GM12878 (cell line): ENCODE measurements around the gene ARHGAP26. TPM values are rescaled to one million over a fixed set of nuclear protein-coding genes. Genes with fewer than 3 reads are reported as not detected.

Experiments used
- ATAC-seq: fragments of 200-7000 bp; cut with Tn5 transposase; 3 replicates; pipeline ENCODE4 v1.9.1; 2020; ENCODE audit warnings: mild to moderate bottlenecking, moderate library complexity
- BruUV-seq: library from RNA; stranded (reverse); fragments of 400-500 nt; replicated peaks from 2 replicates; lab custom pipeline; 2021; lab: Mats Ljungman, UMichigan
- CTCF ChIA-PET: fragments of 300-600 bp; sonication (Branson Sonifier 250); formaldehyde crosslinking; extraction: SDS; loops from one replicate; lab custom pipeline; 2021; ENCODE audit warnings: inconsistent platforms; lab: Yijun Ruan, JAX
- POLR2A ChIA-PET: fragments of 350-600 bp; formaldehyde crosslinking; extraction: SDS; loops from one replicate; lab custom pipeline; 2021; ENCODE audit warnings: inconsistent platforms; lab: Charles Lee
- RAD21 ChIA-PET: fragments of 300-600 bp; sonication (Branson Sonifier 250); formaldehyde crosslinking; loops from one replicate; lab custom pipeline; 2023; ENCODE audit warnings: antibody characterized with exemption; ENCODE audit not compliant: unreplicated experiment; lab: Charles Lee
- SMC1A ChIA-PET: fragments of 300-600 bp; sonication (Branson Sonifier 250); formaldehyde crosslinking; loops from one replicate; lab custom pipeline; 2023; ENCODE audit not compliant: unreplicated experiment, uncharacterized antibody; lab: Charles Lee
- DNase-seq: peaks from one replicate; pipeline ENCODE4 v3.0.0-alpha.2; 2011; ENCODE audit warnings: low read depth, low spot score
- FAIRE-seq: peaks from 3 replicates; lab custom pipeline; 2011; peaks lifted over from hg19 to GRCh38; lab: Jason Lieb, UNC
- H2AFZ ChIP-seq: 2 replicates; pipeline ENCODE4 v1.6.0; 2011; ENCODE audit warnings: low read depth, low read length, control low read depth; ENCODE audit not compliant: control insufficient read depth
- H3K27ac ChIP-seq: 2 replicates; pipeline ENCODE4 v1.5.1; 2011; ENCODE audit warnings: control low read depth; ENCODE audit not compliant: control insufficient read depth, insufficient read depth
- H3K27me3 ChIP-seq, 2 experiments: replicated peaks in 1 of 2; 2 replicates each; pipeline versions ENCODE4 v1.6.0 to v1.6.1; 2011; ENCODE audit warnings: low read length in 1 of 2; ENCODE audit not compliant: control insufficient read depth in 2 of 2, insufficient read depth in 2 of 2
- H3K36me3 ChIP-seq, 2 experiments: 2 replicates each; pipeline ENCODE4 v1.5.1; 2011; ENCODE audit warnings: low read length in 1 of 2; ENCODE audit not compliant: control insufficient read depth in 2 of 2, insufficient read depth in 2 of 2
- H3K4me1 ChIP-seq: 2 replicates; pipeline ENCODE4 v1.6.1; 2011; ENCODE audit warnings: mild to moderate bottlenecking, low read length, moderate library complexity, mixed read lengths; ENCODE audit not compliant: control insufficient read depth, insufficient read depth
- H3K4me2 ChIP-seq: 2 replicates; pipeline ENCODE4 v1.6.0; 2011; ENCODE audit warnings: control low read depth; ENCODE audit not compliant: control insufficient read depth, insufficient read depth
- H3K4me3 ChIP-seq: fragments of 200-600 bp; sonication (generic); 2 replicates; pipeline ENCODE4 v1.5.1; 2016
- H3K79me2 ChIP-seq: 2 replicates; pipeline ENCODE4 v1.6.0; 2011; ENCODE audit warnings: low read length; ENCODE audit not compliant: control insufficient read depth, insufficient read depth
- H3K9ac ChIP-seq: 2 replicates; pipeline ENCODE4 v1.8.0; 2011; ENCODE audit warnings: low read length, control low read depth, mixed read lengths; ENCODE audit not compliant: control insufficient read depth, insufficient read depth
- H3K9me3 ChIP-seq: replicated peaks from 3 replicates; pipeline ENCODE4 v1.5.1; 2011; ENCODE audit warnings: mild to moderate bottlenecking, low read length; ENCODE audit not compliant: control insufficient read depth, insufficient read depth
- H4K20me1 ChIP-seq: 2 replicates; pipeline ENCODE4 v1.6.0; 2011; ENCODE audit not compliant: control insufficient read depth, insufficient read depth
- BMI1 ChIP-seq: fragments of 450-650 bp; IDR thresholded peaks from 2 replicates; pipeline ENCODE4 v1.6.1; 2016; ENCODE audit warnings: mild to moderate bottlenecking, moderate library complexity, borderline replicate concordance
- HDAC6 ChIP-seq: fragments of 200-600 bp; sonication (generic); IDR thresholded peaks from one replicate; pipeline ENCODE4 v1.8.0; 2017; ENCODE audit warnings: antibody characterized with exemption; ENCODE audit not compliant: unreplicated experiment
- IRF4 ChIP-seq: IDR thresholded peaks from 2 replicates; pipeline ENCODE4 v1.6.1; 2011; ENCODE audit warnings: low read depth, low read length
- KLF5 ChIP-seq: fragments of 450-650 bp; IDR thresholded peaks from 2 replicates; pipeline ENCODE4 v1.6.1; 2014; ENCODE audit warnings: mild to moderate bottlenecking; ENCODE audit not compliant: partially characterized antibody
- POLR2AphosphoS2 ChIP-seq: IDR thresholded peaks from 2 replicates; pipeline ENCODE4 v1.6.1; 2011; ENCODE audit warnings: low read depth, mild to moderate bottlenecking, low read length, improper control_type of control experiment, moderate library complexity
- RAD21 ChIP-seq: IDR thresholded peaks from 2 replicates; pipeline ENCODE4 v1.6.1; 2011; ENCODE audit warnings: mild to moderate bottlenecking, low read depth, low read length, moderate library complexity; ENCODE audit not compliant: insufficient read depth
- RBBP5 ChIP-seq: fragments of 200-600 bp; sonication (generic); conservative IDR thresholded peaks from 2 replicates; pipeline ENCODE4 v1.6.1; 2016
- SMARCA5 ChIP-seq: fragments of 450-650 bp; IDR thresholded peaks from 2 replicates; pipeline ENCODE4 v1.6.1; 2017; ENCODE audit warnings: mild to moderate bottlenecking
- SRF ChIP-seq, 2 experiments: IDR thresholded peaks; 2 replicates each; pipeline ENCODE4 v1.6.1; 2011; ENCODE audit warnings: low read depth in 2 of 2, low read length in 2 of 2, mild to moderate bottlenecking in 1 of 2, moderate library complexity in 1 of 2
- ZBTB11 ChIP-seq: fragments of 450-650 bp; formaldehyde crosslinking; IDR thresholded peaks from 2 replicates; pipeline ENCODE4 v1.5.0; 2022; ENCODE audit warnings: mild to moderate bottlenecking, missing genetic modification characterization
- ZNF207 ChIP-seq: fragments of 450-650 bp; IDR thresholded peaks from 2 replicates; pipeline ENCODE4 v1.6.1; 2014; ENCODE audit warnings: antibody characterized with exemption, mild to moderate bottlenecking, borderline replicate concordance
- ZNF24 ChIP-seq: fragments of 450-650 bp; IDR thresholded peaks from 2 replicates; pipeline ENCODE4 v1.6.1; 2017; ENCODE audit warnings: antibody characterized with exemption, mild to moderate bottlenecking
- ZNF687 ChIP-seq: fragments of 450-650 bp; IDR thresholded peaks from 2 replicates; pipeline ENCODE4 v1.6.1; 2017; ENCODE audit warnings: mild to moderate bottlenecking, moderate library complexity
- WGBS: methylation state at CpG from one replicate; pipeline ENCODE4 v1.1.6; 2016; ENCODE audit warnings: low lambda C conversion rate; ENCODE audit not compliant: insufficient replicate concordance, insufficient coverage; ENCODE audit errors: missing lambda C conversion rate; 5-methylcytosine and 5-hydroxymethylcytosine counted together
- in situ Hi-C: fragments of 300-500 bp; cut with MboI; formaldehyde crosslinking; loops from 9 replicates; pipeline ENCODE4 v1.14.3; 2018; ENCODE audit warnings: mixed read lengths
- intact Hi-C: fragments of 100-400 bp; cut with micrococcal nuclease; formaldehyde crosslinking; loops from one replicate; pipeline ENCODE4 v1.14.2; 2022; ENCODE audit not compliant: unreplicated experiment
- polyA plus RNA-seq, 11 experiments: library from polyadenylated mRNA; depleted of rRNA in 4 of 11; unstranded in 6 of 11; stranded (reverse) in 5 of 11; fragments of >200 nt; fragmentation: Nextera tagmentation in 4 of 11; fragmentation: Illumina TruSeq in 1 of 11; extraction: Ambion mirVana in 4 of 11; extraction: Trizol in 1 of 11; gene quantifications; 1 replicate in 1 of 11; 2 replicates in 10 of 11; pipeline versions ENCODE4 v1.2.1 to v1.2.3, GENCODE V29; 2011 to 2016; ENCODE audit warnings: inconsistent platforms in 2 of 11, missing spikeins in 2 of 11, low read depth in 1 of 11
- total RNA-seq, 4 experiments: library from RNA; depleted of rRNA in 3 of 4; stranded (reverse); fragments of >200 nt in 3 of 4; fragmentation: Illumina TruSeq in 1 of 4; extraction: Trizol in 1 of 4; gene quantifications; 2 replicates each; pipeline versions ENCODE4 v1.2.1 to v1.2.3, GENCODE V29; 2013 to 2021

The ARHGAP26 gene
- total and polyA plus RNA-seq, 10 of the 15 experiments (the other 5 are each of a cell fraction or from before 2014, with no cell fraction given), result 9.4 to 41.5 (median 19.3) TPM

- no peak for TF ChIP-seq ZBTB11 (CRISPR knock-in tag)
- TF ChIP-seq KLF5, result no peak
- no peak for TF ChIP-seq RBBP5
These were observed 332.2 kb downstream of the ARHGAP26 start (continued) for GRCh38 chr5:143102411-143102810.

- H3K4me1 ChIP-seq, result peaks cover 17% of the 10 kb centered on the region
- H4K20me1 ChIP-seq, result no peaks in the 10 kb centered on the region
- SMC1A ChIA-PET, result interaction anchor here (0.5 to 20.0 kb wide), 8 partner anchors 8 to 128 kb away, joined by 3 to 271 read pairs (median 4); no protein-coding TSS in a partner anchor
- H3K9me3 ChIP-seq, result no peaks in the 10 kb centered on the region
- ATAC-seq, result no peak
- peaks cover 0 to 2% of the 10 kb centered on the region in 2 experiments; a peak in 2 of 4 replicates for H3K36me3 ChIP-seq
- no peak overlapping the region for H3K9ac ChIP-seq
- H2AFZ ChIP-seq, result no peak overlapping the region
- H3K79me2 ChIP-seq, result no peaks in the 10 kb centered on the region; the same call in 1 of the 2 replicates
- BruUV-seq, result no TSS peak
- no peak for FAIRE-seq
- WGBS, result 84% methylated on average over 16 of the region's 16 CpGs
- no peak overlapping the region for H3K4me2 ChIP-seq
- POLR2A ChIA-PET, result interaction anchor here (0.6 to 1.2 kb wide), 2 partner anchors 39 to 665 kb away, joined by 3 read pairs; no protein-coding TSS in a partner anchor
- H3K27ac ChIP-seq, result no peak overlapping the region
- TF ChIP-seq ZNF207, result no peak
- TF ChIP-seq SMARCA5, result no peak
- no peak for TF ChIP-seq IRF4
- no peak for TF ChIP-seq POLR2AphosphoS2
- TF ChIP-seq HDAC6, result no peak
- no peak for TF ChIP-seq RAD21
- no peak for TF ChIP-seq ZNF687
- no peak for TF ChIP-seq SRF (IDR thresholded peaks at IDR 0.05; ENCODE audit: low read depth in 2 of 2, low read length in 2 of 2)
- no peak for TF ChIP-seq ZNF24
- no peak for TF ChIP-seq BMI1
- in situ Hi-C loops, result no loop called here
- no peak overlapping the region for H3K4me3 ChIP-seq
- RAD21 ChIA-PET, result interaction anchor here (1.1 to 1.5 kb wide), 3 partner anchors 48 to 295 kb away, joined by 3 read pairs; no protein-coding TSS in a partner anchor
- DNase-seq, result no peak
- no peaks in the 10 kb centered on the region for H3K27me3 ChIP-seq
- CTCF ChIA-PET, result interaction anchor here (0.6 to 1.6 kb wide), 5 partner anchors 8 to 239 kb away, joined by 3 to 10 read pairs (median 3); no protein-coding TSS in a partner anchor
- intact Hi-C loops, result no loop called here
These were observed 335.2 kb downstream of the ARHGAP26 start for GRCh38 chr5:143105216-143105905.
